ENCODE results near the gene URB1.

Gene URB1

GRCh38 chr21:32356874-32357395 lies 35.9 kb downstream of the URB1 start:
- no peak overlapping the region for H2AK5ac ChIP-seq (ENCODE audit: low read length)
- no peak overlapping the region for H4K5ac ChIP-seq (ENCODE audit: low read length)
- no peak overlapping the region for H3K4me2 ChIP-seq (ENCODE audit: low read length)
- H3K36me3 ChIP-seq (ENCODE audit: control insufficient read depth, insufficient read depth, low read length), result peaks cover 31% of the 10 kb centered on the region
- no peak overlapping the region for H3K27ac ChIP-seq (ENCODE audit: low read depth, low read length)
- no peak overlapping the region for H3K56ac ChIP-seq (ENCODE audit: low read length)
- H3K27me3 ChIP-seq (ENCODE audit: insufficient read depth, low read length, poor library complexity), result no peaks in the 10 kb centered on the region
- no peak overlapping the region for H4K8ac ChIP-seq (ENCODE audit: low read depth, low read length)
- H3K9ac ChIP-seq (ENCODE audit: low read length), result no peak overlapping the region
- no peak for DNase-seq
- no peak overlapping the region for H2BK15ac ChIP-seq (replicated peaks; ENCODE audit: low read depth)
- H3K4ac ChIP-seq (ENCODE audit: low read depth, low read length), result no peak overlapping the region
- H3K79me2 ChIP-seq (ENCODE audit: control insufficient read depth, insufficient read depth, low read length), result no peaks in the 10 kb centered on the region
- no peak overlapping the region for H2BK5ac ChIP-seq (ENCODE audit: low read length)
- H3K4me1 ChIP-seq (ENCODE audit: control insufficient read depth, low read depth, low read length), result no peaks in the 10 kb centered on the region
- no peaks in the 10 kb centered on the region for H3K79me1 ChIP-seq (ENCODE audit: low read length)
- H2BK120ac ChIP-seq (ENCODE audit: low read depth, low read length), result no peak overlapping the region
- no peak overlapping the region for H3K18ac ChIP-seq (ENCODE audit: low read length)
- no peak overlapping the region for H3K23ac ChIP-seq (ENCODE audit: low read length)
- H3K4me3 ChIP-seq (ENCODE audit: low read length), result no peak overlapping the region
- no CpG with 5 or more reads among the region's 1 CpG for WGBS (ENCODE audit: extremely low coverage, insufficient coverage, low lambda C conversion rate)

- peaks cover 2% of the 10 kb centered on the region for H3K4me1 ChIP-seq (ENCODE audit: control insufficient read depth, low read depth, low read length)
- H2AK5ac ChIP-seq (ENCODE audit: low read length), result no peak overlapping the region
- no peak overlapping the region for H3K4ac ChIP-seq (ENCODE audit: low read depth, low read length)
- H3K79me2 ChIP-seq (ENCODE audit: control insufficient read depth, insufficient read depth, low read length), result no peaks in the 10 kb centered on the region
- H3K56ac ChIP-seq (ENCODE audit: low read length), result no peak overlapping the region
- no peak overlapping the region for H2BK5ac ChIP-seq (ENCODE audit: low read length)
- DNase-seq, result no peak
- no peak overlapping the region for H2BK120ac ChIP-seq (ENCODE audit: low read depth, low read length)
- H3K9ac ChIP-seq (ENCODE audit: low read length), result no peak overlapping the region
- H3K36me3 ChIP-seq (ENCODE audit: control insufficient read depth, insufficient read depth, low read length), result peaks cover 29% of the 10 kb centered on the region
- no peak overlapping the region for H4K5ac ChIP-seq (ENCODE audit: low read length)
- no peak overlapping the region for H3K4me2 ChIP-seq (ENCODE audit: low read length)
- no peaks in the 10 kb centered on the region for H3K27me3 ChIP-seq (ENCODE audit: insufficient read depth, low read length, poor library complexity)
- no peaks in the 10 kb centered on the region for H3K79me1 ChIP-seq (ENCODE audit: low read length)
- no peak overlapping the region for H3K18ac ChIP-seq (ENCODE audit: low read length)
- no peak overlapping the region for H3K27ac ChIP-seq (ENCODE audit: low read depth, low read length)
- H3K4me3 ChIP-seq (ENCODE audit: low read length), result no peak overlapping the region
- WGBS (ENCODE audit: extremely low coverage, insufficient coverage, low lambda C conversion rate), result no CpG with 5 or more reads among the region's 8 CpGs
- H4K8ac ChIP-seq (ENCODE audit: low read depth, low read length), result no peak overlapping the region
- no peak overlapping the region for H3K23ac ChIP-seq (ENCODE audit: low read length)
- H2BK15ac ChIP-seq (replicated peaks; ENCODE audit: low read depth), result no peak overlapping the region
Measured at GRCh38 chr21:32353002-32353711, 39.7 kb downstream of the URB1 start.

GRCh38 chr21:32352526-32352925 lies 40.3 kb downstream of the URB1 start:
- no CpG with 5 or more reads among the region's 7 CpGs for WGBS (ENCODE audit: extremely low coverage, insufficient coverage, low lambda C conversion rate)

DNA sequence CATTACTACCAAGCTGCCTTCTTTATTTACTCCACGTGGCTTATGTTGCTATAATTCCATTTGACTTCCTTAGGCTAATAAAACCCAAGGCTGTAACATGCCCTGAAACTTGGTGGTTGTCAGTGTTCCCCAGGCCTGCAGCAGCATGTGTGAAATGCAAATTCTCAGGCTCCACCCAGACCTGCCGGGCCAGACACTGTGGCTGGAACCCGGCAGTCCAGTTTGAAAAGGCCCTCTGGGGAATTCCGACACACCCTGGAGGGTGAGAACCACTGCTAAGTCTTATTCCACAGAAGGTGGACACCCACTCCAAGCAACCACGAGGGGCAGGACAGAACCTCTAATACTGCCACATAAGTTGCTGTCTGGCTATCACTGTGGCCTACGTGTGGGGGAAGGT lies 41.4 kb downstream of the URB1 start:
- no peak overlapping the region for H3K4ac ChIP-seq (ENCODE audit: low read depth, low read length)
- H3K79me2 ChIP-seq (ENCODE audit: control insufficient read depth, insufficient read depth, low read length), result no peaks in the 10 kb centered on the region
- no peak overlapping the region for H3K27ac ChIP-seq (ENCODE audit: low read depth, low read length)
- no peak overlapping the region for H2BK5ac ChIP-seq (ENCODE audit: low read length)
- no peak overlapping the region for H3K4me3 ChIP-seq (ENCODE audit: low read length)
- H3K36me3 ChIP-seq (ENCODE audit: control insufficient read depth, insufficient read depth, low read length), result peaks cover 29% of the 10 kb centered on the region
- WGBS (ENCODE audit: extremely low coverage, insufficient coverage, low lambda C conversion rate), result no CpG with 5 or more reads among the region's 6 CpGs
- H3K23ac ChIP-seq (ENCODE audit: low read length), result no peak overlapping the region
- peak; percentile 22 for DNase-seq
- no peak overlapping the region for H4K5ac ChIP-seq (ENCODE audit: low read length)
- no peak overlapping the region for H2BK15ac ChIP-seq (replicated peaks; ENCODE audit: low read depth)
- H3K18ac ChIP-seq (ENCODE audit: low read length), result no peak overlapping the region
- no peaks in the 10 kb centered on the region for H3K27me3 ChIP-seq (ENCODE audit: insufficient read depth, low read length, poor library complexity)
- H3K56ac ChIP-seq (ENCODE audit: low read length), result no peak overlapping the region
- H2BK120ac ChIP-seq (ENCODE audit: low read depth, low read length), result no peak overlapping the region
- H4K8ac ChIP-seq (ENCODE audit: low read depth, low read length), result no peak overlapping the region
- no peak overlapping the region for H3K9ac ChIP-seq (ENCODE audit: low read length)
- no peaks in the 10 kb centered on the region for H3K79me1 ChIP-seq (ENCODE audit: low read length)
- no peak overlapping the region for H3K4me2 ChIP-seq (ENCODE audit: low read length)
- H2AK5ac ChIP-seq (ENCODE audit: low read length), result no peak overlapping the region
- H3K4me1 ChIP-seq (ENCODE audit: control insufficient read depth, low read depth, low read length), result peaks cover 2% of the 10 kb centered on the region

More at GRCh38 chr21:32352526-32352925, 40.3 kb downstream of the URB1 start:
- no peak overlapping the region for H2AK5ac ChIP-seq (ENCODE audit: low read length)
- H3K18ac ChIP-seq (ENCODE audit: low read length), result no peak overlapping the region
- H3K4me2 ChIP-seq (ENCODE audit: low read length), result no peak overlapping the region
- H3K23ac ChIP-seq (ENCODE audit: low read length), result no peak overlapping the region
- no peak overlapping the region for H3K9ac ChIP-seq (ENCODE audit: low read length)
- peaks cover 2% of the 10 kb centered on the region for H3K4me1 ChIP-seq (ENCODE audit: control insufficient read depth, low read depth, low read length)
- H4K8ac ChIP-seq (ENCODE audit: low read depth, low read length), result no peak overlapping the region
- no peak for DNase-seq
- no peaks in the 10 kb centered on the region for H3K27me3 ChIP-seq (ENCODE audit: insufficient read depth, low read length, poor library complexity)
- no peak overlapping the region for H2BK120ac ChIP-seq (ENCODE audit: low read depth, low read length)
- no peak overlapping the region for H4K5ac ChIP-seq (ENCODE audit: low read length)
- no peaks in the 10 kb centered on the region for H3K79me2 ChIP-seq (ENCODE audit: control insufficient read depth, insufficient read depth, low read length)
- H3K36me3 ChIP-seq (ENCODE audit: control insufficient read depth, insufficient read depth, low read length), result peaks cover 27% of the 10 kb centered on the region
- H3K4ac ChIP-seq (ENCODE audit: low read depth, low read length), result no peak overlapping the region
- H3K4me3 ChIP-seq (ENCODE audit: low read length), result no peak overlapping the region
- no peak overlapping the region for H3K27ac ChIP-seq (ENCODE audit: low read depth, low read length)
- no peak overlapping the region for H3K56ac ChIP-seq (ENCODE audit: low read length)
- no peak overlapping the region for H2BK15ac ChIP-seq (replicated peaks; ENCODE audit: low read depth)
- no peak overlapping the region for H2BK5ac ChIP-seq (ENCODE audit: low read length)
- no peaks in the 10 kb centered on the region for H3K79me1 ChIP-seq (ENCODE audit: low read length)

DNA sequence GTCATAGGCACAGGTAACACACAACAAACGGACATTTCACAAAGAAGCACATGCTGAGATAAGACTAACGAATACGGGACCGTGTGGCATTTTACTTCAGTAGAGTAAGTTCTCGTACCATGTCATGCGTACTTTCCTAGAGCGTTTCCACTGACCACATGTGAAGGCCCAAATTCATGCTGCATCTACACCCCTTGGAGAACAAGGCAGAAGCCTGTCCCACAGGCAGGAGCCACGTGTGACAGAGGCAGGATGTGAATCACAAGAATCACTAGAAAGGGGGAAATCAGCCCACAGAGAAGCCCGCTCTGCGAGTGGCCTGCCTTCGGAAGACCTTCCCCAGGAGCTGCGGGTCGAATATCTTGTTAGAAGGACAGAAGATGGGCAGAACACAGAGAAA lies 41.8 kb downstream of the URB1 start:
- Histone ChIP-seq H3K79me2 (ENCODE audit: control insufficient read depth, insufficient read depth, low read length) (no peaks in the 10 kb centered on the region), H3K4me2 (ENCODE audit: low read length) (no peak overlapping the region), H3K9ac (ENCODE audit: low read length) (no peak overlapping the region), H3K4me1 (ENCODE audit: control insufficient read depth, low read depth, low read length) (peaks cover 2% of the 10 kb centered on the region), H2BK15ac (replicated peaks; ENCODE audit: low read depth) (no peak overlapping the region), H3K27ac (ENCODE audit: low read depth, low read length) (no peak overlapping the region), H3K27me3 (ENCODE audit: insufficient read depth, low read length, poor library complexity) (no peaks in the 10 kb centered on the region), H3K4ac (ENCODE audit: low read depth, low read length) (no peak overlapping the region), H3K56ac (ENCODE audit: low read length) (no peak overlapping the region), H3K23ac (ENCODE audit: low read length) (no peak overlapping the region), H2BK120ac (ENCODE audit: low read depth, low read length) (no peak overlapping the region), H3K79me1 (ENCODE audit: low read length) (no peaks in the 10 kb centered on the region), H2BK5ac (ENCODE audit: low read length) (no peak overlapping the region), H4K5ac (ENCODE audit: low read length) (no peak overlapping the region), H2AK5ac (ENCODE audit: low read length) (no peak overlapping the region), H3K18ac (ENCODE audit: low read length) (no peak overlapping the region), H3K4me3 (ENCODE audit: low read length) (no peak overlapping the region), H3K36me3 (ENCODE audit: control insufficient read depth, insufficient read depth, low read length) (peaks cover 30% of the 10 kb centered on the region), H4K8ac (ENCODE audit: low read depth, low read length) (no peak overlapping the region)
- no CpG with 5 or more reads among the region's 13 CpGs for WGBS (ENCODE audit: extremely low coverage, insufficient coverage, low lambda C conversion rate)
- DNase-seq, result no peak

All from mesendoderm (in vitro differentiated cells).